RWPE2 (cell line): ENCODE results near the gene RNF217.
"Not testable (repeated sequence)": the region's sequence is repeated elsewhere in the genome, so short reads cannot be mapped to it uniquely, and the experiment has no call there.

Experiments
- ATAC-seq: fragments of 200-7000 bp; cut with Tn5 transposase; 3 replicates; pipeline ENCODE4 v1.9.1; 2021; ENCODE audit warnings: low read depth
- DNase-seq: peaks from one replicate; pipeline ENCODE4 v3.0.0-alpha.2; 2020; ENCODE audit warnings: low spot score
- H3K27ac ChIP-seq: fragments of 450-650 bp; 2 replicates; pipeline ENCODE4 v1.5.1; 2017; ENCODE audit warnings: mild to moderate bottlenecking; ENCODE audit not compliant: poor library complexity, severe bottlenecking
- H3K27me3 ChIP-seq: fragments of 250-450 bp; sonication (Bioruptor Pico); 2 replicates; pipeline ENCODE4 v1.5.1; 2021; ENCODE audit warnings: mild to moderate bottlenecking, moderate library complexity; ENCODE audit not compliant: insufficient read depth, poor library complexity, severe bottlenecking
- H3K36me3 ChIP-seq: fragments of 250-450 bp; sonication (Bioruptor Pico); 2 replicates; pipeline ENCODE4 v1.5.1; 2020; ENCODE audit warnings: low read depth, mild to moderate bottlenecking, moderate library complexity
- H3K4me1 ChIP-seq: fragments of 250-450 bp; sonication (Bioruptor Pico); 2 replicates; pipeline ENCODE4 v1.5.1; 2021; ENCODE audit warnings: mild to moderate bottlenecking, moderate library complexity; ENCODE audit not compliant: insufficient read depth, poor library complexity, severe bottlenecking
- H3K4me3 ChIP-seq: fragments of 250-450 bp; sonication (Bioruptor Pico); 2 replicates; pipeline ENCODE4 v1.5.1; 2021; ENCODE audit warnings: mild to moderate bottlenecking, moderate library complexity; ENCODE audit not compliant: severe bottlenecking
- H3K9me3 ChIP-seq: fragments of 250-450 bp; sonication (Bioruptor Pico); 2 replicates; pipeline ENCODE4 v1.5.1; 2021; ENCODE audit warnings: mild to moderate bottlenecking, moderate library complexity; ENCODE audit not compliant: severe bottlenecking
- CTCF ChIP-seq: fragments of 450-650 bp; IDR thresholded peaks from one replicate; pipeline ENCODE4 v1.5.1; 2017; ENCODE audit warnings: mild to moderate bottlenecking, moderate library complexity; ENCODE audit not compliant: poor library complexity, severe bottlenecking

RNF217 gene

GRCh38 chr6:124962639-124963415 lies 590 bp downstream of the RNF217 start:
- ATAC-seq = peak; percentile 40
- H3K4me1 ChIP-seq = peaks cover 43% of the 10 kb centered on the region
- H3K27me3 ChIP-seq = no peaks in the 10 kb centered on the region
- H3K4me3 ChIP-seq = peak overlapping the region; percentile 91
- peaks cover 31% of the 10 kb centered on the region for H3K36me3 ChIP-seq
- peak; percentile 41 for TF ChIP-seq CTCF
- peak overlapping the region; percentile 94 for H3K27ac ChIP-seq
- H3K9me3 ChIP-seq = no peaks in the 10 kb centered on the region
- DNase-seq = no peak

DNA sequence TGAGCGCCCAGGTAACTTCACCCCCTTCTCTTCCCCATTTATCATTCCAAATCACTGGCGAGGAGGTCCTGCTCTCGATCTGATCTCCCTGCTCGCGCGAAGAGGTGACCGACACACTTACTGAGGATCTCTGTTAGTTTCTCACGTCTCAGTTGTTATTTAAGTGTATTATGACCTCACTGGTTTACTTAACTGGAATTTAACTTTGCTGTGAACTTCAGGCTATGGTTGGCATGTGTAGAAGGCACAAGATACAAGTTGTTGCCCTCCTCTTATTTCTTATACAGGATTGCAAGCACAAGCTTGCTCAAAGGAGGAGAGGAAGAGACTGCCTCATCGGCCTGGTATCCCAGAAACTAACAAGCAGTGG lies 1.2 kb downstream of the RNF217 start:
- DNase-seq (no peak), ATAC-seq (peak; percentile 35)
- no peak for TF ChIP-seq CTCF
- Histone ChIP-seq H3K4me1 (peaks cover 47% of the 10 kb centered on the region), H3K9me3 (no peaks in the 10 kb centered on the region), H3K4me3 (peak overlapping the region; percentile 91), H3K27ac (peak overlapping the region; percentile 94), H3K27me3 (no peaks in the 10 kb centered on the region), H3K36me3 (peaks cover 37% of the 10 kb centered on the region)

DNA sequence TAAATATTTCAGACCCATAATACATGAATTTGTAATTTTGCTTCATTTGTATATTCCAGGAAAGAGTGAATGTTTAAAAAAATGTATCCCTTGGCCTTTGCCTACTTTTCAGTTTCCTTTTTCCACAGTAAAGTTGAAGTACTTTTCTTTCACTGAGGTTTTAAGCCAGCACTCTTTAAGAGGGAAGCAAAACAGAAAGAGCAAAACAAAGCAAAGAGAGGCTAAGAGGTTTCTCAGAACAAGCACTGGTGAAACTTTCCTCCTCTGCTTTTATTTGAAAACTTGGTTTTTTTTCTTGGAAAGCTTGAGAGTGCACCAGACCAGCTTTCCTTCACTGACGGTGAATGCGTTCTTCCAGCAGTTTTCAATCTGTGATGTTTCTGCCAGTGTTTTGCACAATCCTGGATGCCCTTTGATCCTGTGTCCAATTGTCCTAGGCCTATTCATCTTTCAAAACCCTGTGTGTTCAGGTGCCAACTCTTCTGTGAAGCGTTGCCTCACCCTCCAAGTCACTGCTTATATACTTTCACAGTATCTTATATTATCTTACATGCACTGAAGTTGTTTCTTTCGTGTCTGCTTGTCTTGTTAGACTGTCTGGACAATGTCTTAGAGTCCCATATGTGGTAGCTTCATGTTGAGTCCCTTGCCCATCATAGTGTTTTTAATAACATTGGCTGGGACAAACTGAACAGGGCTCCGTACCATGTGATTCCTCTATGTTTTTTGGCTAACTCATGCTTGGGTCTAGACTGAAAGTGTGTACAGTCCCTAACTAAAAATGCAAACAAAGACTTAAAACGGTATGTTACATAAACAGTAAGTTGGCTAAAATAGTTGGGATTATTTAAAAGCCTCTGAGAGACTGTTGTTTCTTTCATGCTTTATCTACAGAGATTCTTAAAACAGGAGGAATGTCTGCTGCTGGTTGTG lies 1.9 kb downstream of the RNF217 start:
- H3K4me3 ChIP-seq = peak overlapping the region; percentile 91
- ATAC-seq (peak; percentile 4; the same call in 2 of the 3 replicates), DNase-seq (no peak)
- H3K27ac ChIP-seq = peak overlapping the region; percentile 94
- no peaks in the 10 kb centered on the region for H3K27me3 ChIP-seq
- no peak for TF ChIP-seq CTCF
- peaks cover 44% of the 10 kb centered on the region for H3K36me3 ChIP-seq
- peaks cover 43% of the 10 kb centered on the region for H3K4me1 ChIP-seq
- H3K9me3 ChIP-seq = no peaks in the 10 kb centered on the region

GRCh38 chr6:124964764-124965105 lies 2.5 kb downstream of the RNF217 start:
- Histone ChIP-seq H3K4me3 (peak overlapping the region; percentile 91), H3K9me3 (no peaks in the 10 kb centered on the region), H3K4me1 (peaks cover 43% of the 10 kb centered on the region), H3K27me3 (no peaks in the 10 kb centered on the region), H3K36me3 (peaks cover 50% of the 10 kb centered on the region), H3K27ac (peak overlapping the region; percentile 94)
- DNase-seq (no peak), ATAC-seq (no peak)
- no peak for TF ChIP-seq CTCF

GRCh38 chr6:124965424-124965850 lies 3.2 kb downstream of the RNF217 start:
- Histone ChIP-seq H3K36me3 (peaks cover 52% of the 10 kb centered on the region), H3K4me1 (peaks cover 43% of the 10 kb centered on the region), H3K27ac (peak overlapping the region; percentile 94)
- not testable (repeated sequence) for ATAC-seq, H3K27me3 ChIP-seq, DNase-seq, H3K9me3 ChIP-seq, H3K4me3 ChIP-seq
